ENCODE results near the gene PARD3B.

DNA sequence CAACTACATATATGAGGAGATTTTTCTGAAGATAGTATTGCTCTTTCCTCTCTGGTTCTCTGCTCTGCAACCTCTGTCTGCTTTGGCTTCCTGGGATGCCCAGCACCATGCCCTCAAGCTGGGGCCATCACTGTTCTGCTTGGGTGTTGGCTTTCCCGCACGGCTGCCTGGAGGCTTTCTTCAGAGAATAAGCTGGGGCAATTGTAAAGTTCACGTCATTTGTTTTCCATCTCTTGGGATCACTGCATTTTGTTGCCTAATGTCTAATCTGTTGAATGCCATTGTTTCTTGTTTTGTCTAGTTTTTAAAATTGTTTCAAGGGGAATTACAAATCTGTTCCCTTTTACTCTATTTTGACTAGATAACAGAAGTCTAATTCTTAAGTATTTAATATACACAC lies 699.7 kb downstream of the PARD3B start:
- TF ChIP-seq POLR2A (IDR thresholded peaks at IDR 0.05; ENCODE audit: control extremely low read depth in 1 of 2, low read depth in 2 of 2, low read length in 2 of 2) (no peak), MAFK (IDR thresholded peaks at IDR 0.05; ENCODE audit: low read depth, low read length) (no peak)

Data from H1 (cell line).